HL-60/S4 (cell line): ENCODE results near the gene SLC1A4.
"Not testable (repeated sequence)": the region's sequence is repeated elsewhere in the genome, so short reads cannot be mapped to it uniquely, and the experiment has no call there.

Experiments
- in situ Hi-C: fragments of 300-500 bp; cut with MboI; formaldehyde crosslinking; loops from 2 replicates; pipeline ENCODE4 v1.14.3; 2022; ENCODE audit warnings: low sequenced_read_pairs

Gene SLC1A4

DNA sequence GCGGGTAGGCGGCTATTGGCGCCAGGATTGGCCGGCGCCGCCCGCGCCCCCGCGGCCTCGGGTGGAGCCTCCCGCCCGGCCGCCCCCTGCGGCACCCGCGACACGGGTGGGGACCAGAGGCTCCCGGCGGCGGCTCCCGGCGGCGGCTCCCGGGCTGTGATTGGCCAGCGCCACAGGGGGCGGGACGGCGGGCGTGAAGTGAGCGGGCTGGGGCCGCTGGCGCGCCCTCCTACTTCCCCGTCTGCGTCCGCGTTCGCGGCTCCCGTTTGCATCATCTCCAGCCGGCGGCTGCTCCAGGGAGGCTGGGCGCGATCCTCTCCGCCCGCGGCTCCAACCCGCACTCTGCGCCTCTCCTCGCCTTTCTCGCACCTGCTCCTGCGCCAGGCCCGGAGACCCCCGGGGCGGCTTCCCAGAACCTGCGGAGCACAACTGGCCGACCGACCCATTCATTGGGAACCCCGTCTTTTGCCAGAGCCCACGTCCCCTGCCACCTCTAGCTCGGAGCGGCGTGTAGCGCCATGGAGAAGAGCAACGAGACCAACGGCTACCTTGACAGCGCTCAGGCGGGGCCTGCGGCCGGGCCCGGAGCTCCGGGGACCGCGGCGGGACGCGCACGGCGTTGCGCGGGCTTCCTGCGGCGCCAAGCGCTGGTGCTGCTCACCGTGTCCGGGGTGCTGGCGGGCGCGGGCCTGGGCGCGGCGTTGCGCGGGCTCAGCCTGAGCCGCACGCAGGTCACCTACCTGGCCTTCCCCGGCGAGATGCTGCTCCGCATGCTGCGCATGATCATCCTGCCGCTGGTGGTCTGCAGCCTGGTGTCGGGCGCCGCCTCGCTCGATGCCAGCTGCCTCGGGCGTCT, at the start of gene SLC1A4:
Gene SLC1A4 (plus strand): TSS at position 274 of the 856 bp plus-strand sequence. CDS start 245 bp downstream, at position 519.
- in situ Hi-C loops, result no loop called here

DNA sequence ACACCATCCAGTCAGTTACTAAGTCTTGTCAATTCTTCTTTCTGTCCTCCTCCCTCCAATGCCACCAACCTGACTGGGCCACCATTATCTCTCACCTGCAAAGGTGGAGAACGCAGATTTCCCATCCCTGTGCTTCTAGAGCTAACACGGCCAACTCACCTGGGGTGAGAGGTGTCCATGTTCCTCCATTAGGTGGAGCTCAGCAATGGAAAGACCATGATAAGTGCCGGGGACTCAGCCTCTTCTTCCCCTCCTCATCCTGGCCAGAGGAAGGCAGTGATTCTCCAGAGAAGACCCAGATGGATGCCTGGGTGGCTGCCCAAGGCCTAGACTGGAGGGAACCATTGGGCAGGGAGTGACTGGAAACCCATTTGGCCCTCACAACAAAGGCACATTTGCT, 48.1 kb upstream of the SLC1A4 start:
- in situ Hi-C loops, result no loop called here

DNA sequence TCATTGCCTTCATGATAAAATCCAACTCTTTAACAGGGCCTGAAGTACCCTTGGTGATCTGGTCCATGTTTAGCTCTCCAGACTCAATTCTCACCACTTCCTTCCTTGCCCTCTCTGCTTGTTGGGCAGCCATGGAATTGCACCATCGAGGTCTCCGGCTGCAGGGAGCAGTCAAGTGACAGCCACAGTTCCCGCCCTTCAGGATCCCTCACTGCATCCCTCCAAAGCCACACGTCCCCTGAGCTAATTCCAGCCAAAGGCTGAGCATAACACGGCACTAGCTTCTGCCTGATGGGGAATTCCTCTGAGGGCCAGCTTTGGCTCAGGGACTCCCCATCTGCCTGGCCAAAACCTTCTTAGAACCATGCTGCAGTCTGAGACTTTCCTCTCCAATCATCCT, 47.4 kb upstream of the SLC1A4 start:
- in situ Hi-C loops, result no loop called here

- in situ Hi-C loops, result no loop called here
Observed at GRCh38 chr2:64942693-64943092, 46.5 kb upstream of the SLC1A4 start.

- in situ Hi-C loops, result no loop called here
Observed at GRCh38 chr2:64943387-64944150, 45.6 kb upstream of the SLC1A4 start.

- in situ Hi-C loops, result no loop called here
Observed at GRCh38 chr2:64944484-64944883, 44.7 kb upstream of the SLC1A4 start.

- in situ Hi-C loops, result no loop called here
Observed at GRCh38 chr2:64945973-64946768, 43.0 kb upstream of the SLC1A4 start.

- in situ Hi-C loops, result no loop called here
Observed at GRCh38 chr2:64946769-64947247, 42.4 kb upstream of the SLC1A4 start.

DNA sequence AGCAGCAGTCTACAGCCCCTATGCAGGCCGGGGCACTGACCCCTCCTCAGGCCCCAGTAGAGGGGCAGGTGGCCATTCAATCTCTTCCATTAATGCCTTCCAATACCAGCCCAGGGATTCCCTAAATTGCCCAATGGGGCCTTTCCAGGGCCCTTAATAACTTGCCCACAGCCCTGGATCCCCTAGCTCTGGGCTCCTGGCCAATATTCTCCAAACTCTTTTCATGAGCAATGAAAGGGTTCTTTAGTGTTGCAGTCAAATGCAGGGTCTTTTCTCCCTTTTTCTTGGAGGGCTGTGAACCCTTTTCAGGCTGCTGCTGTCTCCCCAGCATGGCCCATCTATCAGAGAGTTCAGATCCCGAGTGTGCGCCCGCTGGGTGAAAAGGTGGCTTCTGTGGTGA, 41.3 kb upstream of the SLC1A4 start:
- in situ Hi-C loops, result no loop called here

GRCh38 chr2:64950226-64951160, 38.7 kb upstream of the SLC1A4 start:
- in situ Hi-C loops, result no loop called here

GRCh38 chr2:64951306-64951953, 37.8 kb upstream of the SLC1A4 start:
- in situ Hi-C loops, result no loop called here

- in situ Hi-C loops, result no loop called here
Observed at GRCh38 chr2:64952096-64952495, 37.1 kb upstream of the SLC1A4 start.

GRCh38 chr2:64952511-64953482, 36.4 kb upstream of the SLC1A4 start:
- in situ Hi-C loops, result no loop called here

DNA sequence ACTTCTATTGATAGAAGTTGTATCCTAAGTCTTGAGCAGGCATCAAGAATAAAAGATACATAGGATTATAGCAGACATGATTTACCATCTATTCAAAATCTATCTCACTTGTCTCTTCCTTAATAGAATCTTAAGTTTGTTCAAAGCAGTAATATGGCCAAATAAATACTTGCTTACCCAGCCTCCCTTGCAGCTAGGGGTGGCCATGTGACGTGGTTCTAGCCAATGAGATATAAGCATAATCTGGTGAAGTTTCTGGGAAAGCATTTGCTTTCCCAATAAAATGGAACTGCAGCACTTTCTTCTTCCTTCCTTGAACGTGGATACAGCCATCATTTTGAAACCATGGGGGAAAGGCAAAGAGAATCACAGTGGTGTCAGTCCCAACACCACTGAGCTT, 33.7 kb upstream of the SLC1A4 start:
- in situ Hi-C loops, result no loop called here

DNA sequence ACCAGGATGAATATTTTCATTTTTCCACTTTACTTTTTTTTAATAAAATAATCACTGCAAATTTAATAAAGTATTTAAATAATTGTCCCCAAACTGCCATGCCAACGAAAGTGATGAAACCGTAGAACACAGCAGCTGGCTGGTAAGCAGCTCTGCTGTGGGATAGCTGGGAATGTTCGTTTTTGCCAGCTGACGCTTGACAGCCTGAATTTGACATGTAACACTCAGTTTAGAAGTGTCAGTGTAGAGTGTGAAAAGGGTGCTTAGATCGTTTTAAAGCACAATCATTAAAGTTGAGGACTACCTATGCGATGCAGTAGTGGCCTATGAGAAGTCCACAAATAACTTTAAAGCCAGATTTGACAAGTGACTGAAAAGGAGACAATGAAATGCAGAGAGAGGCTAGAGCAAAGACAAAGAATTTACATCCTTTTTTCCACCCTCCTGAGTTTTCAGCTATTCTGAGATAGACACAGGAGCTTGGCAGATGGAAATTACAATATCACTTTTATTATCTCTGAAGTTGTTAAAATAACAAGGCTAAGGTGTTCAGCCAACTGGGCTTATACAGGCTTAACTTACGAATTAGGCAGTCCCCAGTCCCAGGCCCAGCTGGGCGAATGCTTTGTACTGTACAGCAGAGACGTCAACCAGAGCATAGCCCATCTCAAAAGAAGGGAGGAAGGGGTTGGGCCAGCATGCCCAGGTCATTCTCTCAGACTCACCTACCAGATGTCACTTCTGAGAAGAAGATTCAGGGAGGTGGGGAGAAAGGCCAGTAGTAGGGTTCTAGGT, 31.9 kb upstream of the SLC1A4 start:
- in situ Hi-C loops, result no loop called here

DNA sequence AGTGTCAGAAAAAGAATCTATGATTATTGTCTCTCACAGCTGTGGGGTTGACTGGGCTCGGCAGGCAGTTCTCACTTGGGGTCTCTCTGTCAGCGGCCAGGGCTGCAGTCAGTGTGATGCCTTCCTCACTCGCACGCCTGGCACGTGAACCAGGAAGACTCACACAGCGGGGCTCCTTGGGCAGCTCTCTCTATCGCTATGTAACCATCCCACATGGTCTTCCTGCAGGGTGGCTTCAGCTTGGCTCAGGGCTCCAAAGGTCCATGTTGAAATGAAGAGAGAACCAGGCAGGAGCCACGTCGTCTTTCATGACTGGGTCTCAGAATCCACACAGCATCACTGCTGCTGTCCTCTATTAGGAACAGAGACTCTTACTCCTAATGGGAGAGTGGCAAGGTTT, 30.6 kb upstream of the SLC1A4 start:
- in situ Hi-C loops, result no loop called here

DNA sequence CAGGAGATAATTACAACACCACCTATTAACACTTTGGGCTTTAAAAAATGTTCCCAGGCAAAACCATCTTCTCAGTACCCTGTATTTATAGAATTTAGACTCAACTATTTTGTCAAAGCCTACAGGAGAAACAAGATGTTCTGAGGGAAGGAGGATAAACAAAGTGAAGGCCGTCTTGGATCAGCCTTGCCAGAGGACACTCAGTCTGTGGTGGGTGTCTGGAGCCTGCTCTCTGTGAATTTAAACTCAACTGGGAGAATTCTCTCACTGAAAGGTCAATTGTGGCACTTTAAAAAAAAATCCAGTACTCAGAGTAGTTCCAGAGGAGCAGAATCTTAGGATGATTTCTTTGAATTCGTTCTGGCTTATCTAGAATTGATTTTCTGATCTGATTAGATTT, 28.4 kb upstream of the SLC1A4 start:
- in situ Hi-C loops, result no loop called here

DNA sequence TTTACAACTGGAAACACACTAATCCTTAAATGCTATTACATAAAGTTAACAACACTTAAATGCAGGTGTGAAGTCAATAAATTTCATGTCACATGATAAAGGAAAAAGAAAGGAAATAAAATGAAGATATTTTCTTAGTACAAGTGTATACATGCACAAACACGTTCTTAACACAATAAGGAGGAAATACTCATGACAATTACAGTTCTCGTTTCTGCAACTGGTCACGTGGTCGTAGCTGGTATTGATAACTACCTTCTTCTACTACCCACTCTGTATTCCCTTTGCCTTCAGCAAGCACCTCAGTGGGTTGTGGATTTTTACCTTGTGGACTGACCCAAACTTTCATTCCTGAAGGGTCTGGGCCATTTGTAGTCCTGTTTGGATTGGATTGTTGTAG, 26.1 kb upstream of the SLC1A4 start:
- in situ Hi-C loops, result not testable (repeated sequence)
